Measurements from ENCODE around the gene MYO5B.
"Not testable (repeated sequence)": the region's sequence is repeated elsewhere in the genome, so short reads cannot be mapped to it uniquely, and the experiment has no call there.

MYO5B gene

GRCh38 chr18:50194631-50195532, at the start of gene MYO5B:
TSS of gene MYO5B (minus strand) at chr18:50195147. CDS start at chr18:50194793, 354 bp downstream.
- peak; percentile 33 for DNase-seq (ENCODE audit: low read depth)

- DNase-seq (ENCODE audit: low read depth): not testable (repeated sequence)
Measured at GRCh38 chr18:50241768-50242167, 46.8 kb upstream of the MYO5B start.

GRCh38 chr18:50240080-50240563, 45.2 kb upstream of the MYO5B start:
- no peak for DNase-seq (ENCODE audit: low read depth)

GRCh38 chr18:50232419-50232818, 37.5 kb upstream of the MYO5B start:
- DNase-seq (ENCODE audit: low read depth): no peak

- DNase-seq (ENCODE audit: low read depth): no peak
Measured at GRCh38 chr18:50231621-50232020, 36.7 kb upstream of the MYO5B start.

GRCh38 chr18:50220249-50220648, 25.3 kb upstream of the MYO5B start:
- DNase-seq (ENCODE audit: low read depth): not testable (repeated sequence)

- DNase-seq (ENCODE audit: low read depth): no peak
Measured at GRCh38 chr18:50218432-50219197, 23.7 kb upstream of the MYO5B start.

GRCh38 chr18:50209311-50209710, 14.4 kb upstream of the MYO5B start:
- no peak for DNase-seq (ENCODE audit: low read depth)

GRCh38 chr18:50207722-50208121, 12.8 kb upstream of the MYO5B start:
- no peak for DNase-seq (ENCODE audit: low read depth)

- no peak for DNase-seq (ENCODE audit: low read depth)
Measured at GRCh38 chr18:50203801-50204604, 9.1 kb upstream of the MYO5B start.

GRCh38 chr18:50201476-50202018, 6.6 kb upstream of the MYO5B start:
- DNase-seq (ENCODE audit: low read depth): no peak

GRCh38 chr18:50199921-50200320, 5.0 kb upstream of the MYO5B start:
- DNase-seq (ENCODE audit: low read depth): no peak

- DNase-seq (ENCODE audit: low read depth): no peak
Measured at GRCh38 chr18:50199346-50199855, 4.5 kb upstream of the MYO5B start.

GRCh38 chr18:50196261-50196660, 1.3 kb upstream of the MYO5B start:
- no peak for DNase-seq (ENCODE audit: low read depth)

GRCh38 chr18:50195689-50196088, 742 bp upstream of the MYO5B start:
- DNase-seq (ENCODE audit: low read depth): no peak

- no peak for DNase-seq (ENCODE audit: low read depth)
Measured at GRCh38 chr18:50193796-50194630, 934 bp downstream of the MYO5B start.

GRCh38 chr18:50192995-50193795, 1.8 kb downstream of the MYO5B start:
- DNase-seq (ENCODE audit: low read depth): no peak

- no peak for DNase-seq (ENCODE audit: low read depth)
Measured at GRCh38 chr18:50190926-50191325, 4.0 kb downstream of the MYO5B start.

- DNase-seq (ENCODE audit: low read depth): no peak
Measured at GRCh38 chr18:50190236-50190635, 4.7 kb downstream of the MYO5B start.

- DNase-seq (ENCODE audit: low read depth): no peak
Measured at GRCh38 chr18:50189160-50189559, 5.8 kb downstream of the MYO5B start.

Measured in stimulated activated CD8-positive, alpha-beta memory T cell treated with anti-CD3 and anti-CD28 coated beads, Interleukin-4, amount 100 ng/mL, for 24 hours (primary cell).